HG02970 (cell line): ENCODE results near the gene AFG1L.
"Not testable (repeated sequence)": the region's sequence is repeated elsewhere in the genome, so short reads cannot be mapped to it uniquely, and the experiment has no call there.

Source experiments
- ATAC-seq: cut with Tn5 transposase; IDR thresholded peaks from one replicate; pipeline ENCODE4 v1.9.1; 2021; ENCODE audit warnings: mild to moderate bottlenecking, moderate library complexity, moderate number of reproducible peaks; ENCODE audit not compliant: unreplicated experiment, low FRiP score

AFG1L gene

DNA sequence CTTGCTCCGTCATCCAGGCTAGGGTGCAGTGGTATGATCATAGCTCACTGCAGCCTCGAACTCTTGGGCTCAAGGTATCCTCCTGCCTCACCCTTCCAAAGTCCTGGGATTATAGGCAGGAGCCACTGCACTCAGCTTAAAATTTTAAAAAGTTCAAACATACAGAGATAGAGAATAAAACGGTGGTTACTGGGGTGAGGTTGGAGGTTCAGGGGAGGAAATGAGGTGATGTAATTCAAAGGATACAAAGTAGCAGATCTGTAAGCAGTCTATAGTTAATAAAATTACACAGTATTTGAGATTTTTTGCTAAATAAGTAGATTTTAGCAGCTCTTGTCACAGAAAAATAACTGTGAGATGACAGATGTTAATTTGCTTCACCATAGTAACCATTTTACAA, 7.5 kb upstream of the AFG1L start:
- ATAC-seq, result no peak

DNA sequence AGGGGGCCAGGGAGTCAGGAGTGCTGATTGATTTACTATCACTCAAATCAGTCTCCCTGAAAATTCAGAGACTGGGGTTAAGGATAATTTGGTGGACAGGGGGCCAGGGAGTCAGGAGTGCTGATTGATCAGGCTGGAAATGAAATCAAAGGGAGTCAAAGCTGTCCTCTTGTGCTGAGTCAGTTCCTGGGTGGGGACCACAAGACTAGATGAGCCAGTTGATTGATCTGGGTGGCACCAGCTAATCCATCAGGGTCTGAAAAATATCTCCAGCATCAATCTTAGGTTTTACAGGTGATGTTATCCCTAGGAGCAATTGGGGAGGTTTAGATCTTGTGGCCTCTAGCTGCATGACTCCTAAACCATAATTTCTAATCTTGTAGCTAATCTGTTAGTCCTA, 6.1 kb upstream of the AFG1L start:
- ATAC-seq, result no peak

DNA sequence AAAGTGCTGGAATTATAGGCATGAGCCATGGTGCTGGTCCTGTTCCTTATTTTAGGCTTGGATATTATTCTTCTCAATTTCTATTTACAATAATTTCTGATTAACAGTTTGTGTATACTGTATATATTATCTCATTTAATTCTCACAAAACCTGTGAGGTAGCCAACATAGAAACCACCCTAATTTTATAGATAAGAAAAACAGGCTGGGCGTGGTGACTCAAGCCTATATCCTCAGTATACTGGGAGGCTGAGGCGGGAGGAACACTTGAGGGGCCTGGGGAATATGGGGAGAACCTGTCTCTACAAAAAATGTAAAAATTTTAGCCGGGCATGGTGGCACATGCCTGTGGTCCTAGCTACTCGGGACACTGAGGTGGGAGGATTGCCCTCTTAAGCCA, 3.8 kb upstream of the AFG1L start:
- ATAC-seq, result no peak

DNA sequence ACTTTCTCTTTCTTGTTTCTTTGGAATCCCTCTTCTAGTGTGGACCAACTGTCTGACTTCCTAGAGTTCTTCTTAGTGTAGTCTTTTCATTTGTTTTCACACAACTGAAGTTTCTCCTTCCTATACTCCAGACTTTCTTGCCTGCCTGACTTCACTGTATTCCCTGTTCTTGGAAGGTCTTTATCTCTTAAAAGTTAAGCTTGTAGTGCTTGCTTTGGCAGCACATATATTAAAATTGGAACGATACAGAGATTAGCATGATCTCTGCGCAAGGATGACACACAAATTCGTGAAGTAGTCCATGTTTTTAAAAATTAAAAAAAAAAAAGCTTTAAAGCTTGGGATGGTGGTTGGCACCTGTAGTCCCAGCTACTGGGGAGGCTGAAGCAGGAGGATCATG, 2.3 kb upstream of the AFG1L start:
- ATAC-seq, result not testable (repeated sequence)

DNA sequence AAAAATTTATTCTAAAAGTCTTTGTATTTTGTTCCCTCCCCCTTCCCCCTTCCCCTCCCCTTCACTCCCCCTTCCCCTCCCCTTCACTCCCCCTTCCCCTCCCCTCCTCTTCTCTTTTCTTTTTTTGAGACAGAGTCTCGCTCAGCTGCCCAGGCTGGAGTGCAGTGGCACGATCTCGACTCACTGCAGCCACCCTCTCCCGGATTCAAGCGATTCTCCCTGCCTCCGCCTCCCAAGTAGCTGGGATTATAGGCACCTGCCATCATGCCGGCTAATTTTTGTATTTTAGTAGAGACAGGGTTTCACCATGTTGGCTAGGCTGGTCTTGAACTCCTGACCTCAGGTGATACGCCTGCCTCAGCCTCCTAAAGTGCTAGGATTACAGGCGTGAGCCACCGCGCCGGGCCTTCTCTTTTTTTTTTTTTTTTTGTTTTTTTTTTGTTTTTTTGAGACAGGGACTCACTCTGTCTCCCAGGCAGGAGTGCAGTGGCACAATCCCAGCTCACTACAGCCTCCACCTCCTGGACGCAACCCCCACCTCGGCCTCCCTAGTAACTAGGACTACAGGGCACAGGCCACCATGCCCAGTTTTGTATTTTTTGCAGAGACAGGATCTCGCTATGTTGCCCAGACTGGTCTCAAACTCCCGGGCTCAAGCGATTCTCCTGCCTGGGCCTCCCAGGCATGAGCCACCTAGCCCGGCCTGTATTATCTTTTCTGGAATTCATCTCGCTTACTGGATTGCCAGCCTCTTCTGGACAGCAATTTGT, 1.1 kb upstream of the AFG1L start:
- ATAC-seq, result no peak

DNA sequence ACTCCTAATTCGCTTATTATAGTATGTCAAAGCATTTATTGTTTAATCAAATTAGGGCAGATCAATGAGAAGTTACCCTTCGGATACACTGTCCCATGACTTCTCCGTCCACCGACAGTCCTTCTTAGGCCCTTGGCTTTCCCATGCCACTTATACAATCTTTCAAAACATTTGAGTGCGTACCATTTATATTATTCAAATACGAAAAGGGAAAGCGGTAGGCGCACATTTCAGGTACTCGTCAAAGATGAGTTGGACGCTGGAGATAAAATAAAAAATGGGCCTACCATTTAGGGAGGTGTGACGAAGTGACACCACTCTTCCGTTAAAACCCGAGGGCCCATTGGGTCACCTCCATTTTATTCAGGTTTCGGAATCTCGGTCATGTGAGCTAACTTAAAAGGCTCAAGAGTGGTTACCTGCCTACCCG, 542 bp upstream of the AFG1L start:
- ATAC-seq, result no peak

DNA sequence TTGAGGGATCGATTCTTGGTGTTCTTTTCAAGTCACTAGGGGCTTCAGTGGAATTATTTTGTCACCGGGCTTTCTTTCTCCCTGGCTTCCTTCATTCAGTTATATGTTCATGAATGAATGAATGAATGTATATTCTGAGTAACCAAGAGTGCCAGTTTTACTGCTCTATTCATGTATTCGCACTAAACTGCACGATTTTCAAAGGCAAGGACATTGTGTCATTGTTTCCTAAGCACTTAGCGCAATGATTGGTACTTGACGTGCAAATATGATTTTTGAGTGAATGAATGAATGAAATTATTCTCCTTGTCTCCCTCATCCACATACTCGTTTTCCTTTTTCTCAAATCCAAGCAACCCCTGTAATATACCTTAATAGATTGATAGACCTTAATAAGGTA, 822 bp downstream of the AFG1L start:
- no peak for ATAC-seq

DNA sequence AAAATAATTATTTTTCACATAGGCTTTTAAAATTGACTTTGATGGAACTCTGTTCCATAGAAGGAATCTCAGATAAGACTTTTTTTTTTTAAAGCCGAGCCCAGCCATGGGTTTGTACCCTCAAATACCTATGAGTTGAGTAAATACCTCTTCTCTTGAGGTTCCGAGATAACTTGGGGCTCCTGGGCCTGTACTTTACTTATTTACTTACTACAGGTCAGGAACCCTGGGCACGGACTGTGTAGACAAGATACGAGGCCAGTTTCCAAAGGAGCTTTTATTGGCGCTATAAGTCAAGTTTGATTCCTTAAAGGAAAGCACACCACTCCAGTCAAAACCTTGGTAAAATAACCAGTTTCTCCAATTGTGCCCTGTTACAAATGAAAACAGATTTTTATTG, 7.5 kb downstream of the AFG1L start:
- ATAC-seq, result no peak

DNA sequence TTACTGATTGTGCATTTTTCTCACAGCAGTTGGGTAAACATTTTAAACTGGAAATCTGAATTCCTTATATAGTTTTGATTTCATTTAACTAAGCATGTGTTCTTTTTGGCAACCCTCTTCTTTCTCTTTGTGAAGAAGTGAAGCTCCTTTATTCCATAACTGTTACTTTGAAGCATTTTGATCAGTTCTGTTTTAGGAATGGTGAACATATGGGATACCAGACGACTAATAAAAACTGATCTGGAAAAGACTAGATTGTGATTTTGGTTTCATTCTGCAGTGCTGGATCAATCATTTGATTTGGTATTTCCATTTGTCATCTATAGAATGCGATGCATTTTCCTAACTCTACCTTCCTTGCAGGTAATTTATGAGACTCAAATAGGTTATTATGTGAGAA, 9.8 kb downstream of the AFG1L start:
- no peak for ATAC-seq

DNA sequence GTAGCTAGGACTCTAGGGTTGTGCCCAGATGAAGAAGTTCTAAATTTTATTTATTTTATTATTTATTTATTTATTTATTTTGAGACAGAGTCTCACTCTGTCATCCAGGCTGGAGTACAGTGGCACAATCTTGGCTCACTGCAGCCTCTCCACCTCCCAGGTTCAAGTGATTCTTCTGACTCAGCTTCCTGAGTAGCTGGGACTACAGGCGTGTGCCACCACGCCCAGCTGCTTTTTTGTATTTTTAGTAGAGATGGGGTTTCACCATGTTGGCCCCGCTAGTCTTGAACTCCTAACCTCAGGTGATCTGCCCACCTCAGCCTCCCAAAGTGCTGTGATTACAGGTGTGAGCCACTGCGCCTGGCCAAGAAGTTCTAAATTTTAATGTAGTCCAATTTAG, 13.8 kb downstream of the AFG1L start:
- ATAC-seq, result not testable (repeated sequence)

DNA sequence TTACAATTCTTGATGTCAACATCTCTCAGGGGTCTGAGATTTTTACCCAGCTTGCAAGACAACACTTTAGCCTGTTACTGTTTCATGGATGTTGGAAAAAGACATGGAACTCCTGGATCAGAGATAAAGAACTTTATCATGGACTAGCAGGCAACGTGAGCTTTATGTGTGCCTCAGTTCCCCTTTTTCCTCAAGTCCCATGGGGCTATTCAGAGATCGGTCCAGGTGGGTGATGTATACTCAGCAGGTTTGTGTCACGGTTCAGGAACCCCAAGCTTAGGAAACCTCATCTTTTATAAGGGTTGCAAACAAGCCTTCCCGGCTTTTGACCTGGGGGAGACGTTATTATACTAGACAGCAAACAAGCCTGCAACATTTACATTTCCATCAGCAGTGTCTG, 15.0 kb downstream of the AFG1L start:
- no peak for ATAC-seq

DNA sequence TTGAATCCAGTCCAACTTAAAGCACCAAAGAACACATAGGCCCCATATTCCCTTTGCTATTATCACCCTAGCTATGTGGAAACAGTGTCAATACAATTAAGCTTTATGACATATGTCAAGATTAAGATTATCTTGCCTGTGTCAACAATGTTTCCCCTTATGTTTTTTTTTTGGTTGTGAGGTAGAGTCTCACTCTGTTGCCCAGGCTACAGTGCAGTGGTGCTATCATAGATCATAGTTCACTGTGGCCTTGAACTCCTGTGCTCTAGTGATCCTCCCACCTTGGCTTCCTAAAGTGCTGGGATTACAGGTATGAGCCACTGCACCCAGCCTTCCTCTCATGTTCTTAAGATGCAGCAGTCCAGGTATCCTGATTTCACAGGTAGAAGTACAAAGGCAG, 17.8 kb downstream of the AFG1L start:
- no peak for ATAC-seq

DNA sequence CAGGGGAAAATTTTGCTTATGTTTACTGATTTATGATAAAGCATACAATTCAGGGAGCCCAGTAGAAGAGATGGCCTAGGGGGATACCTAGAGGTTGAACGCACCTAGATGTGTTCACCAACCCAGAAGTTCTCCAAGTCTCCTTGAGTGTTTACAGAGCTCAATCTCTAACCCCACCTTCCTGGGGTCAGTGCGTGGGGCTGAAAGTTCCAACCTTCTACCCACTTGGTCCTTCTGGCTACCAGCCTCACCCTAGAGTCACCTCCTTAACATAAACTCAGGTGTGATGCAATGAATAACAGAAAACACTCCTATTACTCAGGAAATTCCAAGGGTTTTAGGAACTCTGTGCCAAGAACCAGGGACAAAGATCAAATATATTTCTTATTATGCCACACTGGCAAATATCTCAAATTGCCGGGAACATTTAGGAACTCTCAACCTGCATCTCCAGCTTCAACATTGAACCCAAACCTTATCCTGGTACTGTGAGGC, 26.4 kb downstream of the AFG1L start:
- ATAC-seq, result no peak

DNA sequence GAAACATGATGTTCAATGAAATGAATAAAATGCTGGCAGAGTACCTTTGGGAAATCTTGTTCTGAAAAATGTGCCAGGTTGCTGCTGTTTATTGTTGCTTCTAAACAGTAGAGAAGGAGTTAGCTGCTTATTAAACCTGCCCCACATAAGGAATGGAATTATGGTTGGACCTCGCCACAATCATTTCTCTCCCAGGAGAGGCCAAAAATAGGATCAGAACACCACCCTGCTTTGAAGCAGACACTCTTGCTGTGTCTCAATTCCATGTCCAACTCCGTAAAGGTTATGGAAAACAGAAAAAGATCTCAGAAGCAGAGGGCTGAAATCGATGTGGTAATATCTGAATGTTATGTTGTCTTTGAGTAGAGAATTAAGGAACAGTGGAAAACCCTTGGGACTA, 27.9 kb downstream of the AFG1L start:
- no peak for ATAC-seq

DNA sequence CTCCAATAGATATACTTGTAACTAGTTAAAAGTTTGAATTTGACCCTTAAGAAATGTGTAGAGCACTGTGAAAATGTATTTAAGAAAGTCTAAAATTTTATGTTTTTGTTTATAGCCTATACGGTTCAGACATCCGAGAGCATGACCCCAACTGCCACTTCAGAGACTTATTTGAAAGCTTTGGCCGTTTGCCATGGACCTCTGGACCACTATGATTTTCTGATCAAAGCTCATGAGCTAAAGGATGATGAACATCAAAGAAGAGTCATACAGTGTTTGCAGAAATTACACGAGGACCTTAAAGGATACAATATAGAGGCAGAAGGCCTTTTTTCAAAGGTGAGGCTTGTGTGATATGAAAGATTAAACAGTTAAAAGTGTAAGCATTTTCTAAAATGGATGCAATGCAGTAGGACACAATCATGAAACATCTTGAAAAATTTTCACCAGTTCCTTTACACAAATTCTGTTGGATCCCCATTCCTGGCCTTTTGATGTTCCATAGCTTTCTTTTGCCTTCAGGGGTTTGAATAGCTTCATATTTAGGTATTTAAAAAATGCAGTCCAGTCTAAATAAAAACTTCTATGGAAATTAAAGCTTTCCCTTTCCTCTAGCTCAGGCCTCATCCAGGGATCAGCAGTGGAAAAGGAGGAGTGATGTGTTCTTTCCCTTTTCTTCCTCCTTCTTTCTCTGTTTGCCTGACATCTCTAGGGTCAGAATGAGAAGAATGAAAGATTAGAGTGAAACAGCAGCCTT, 29.0 kb downstream of the AFG1L start:
- no peak for ATAC-seq

DNA sequence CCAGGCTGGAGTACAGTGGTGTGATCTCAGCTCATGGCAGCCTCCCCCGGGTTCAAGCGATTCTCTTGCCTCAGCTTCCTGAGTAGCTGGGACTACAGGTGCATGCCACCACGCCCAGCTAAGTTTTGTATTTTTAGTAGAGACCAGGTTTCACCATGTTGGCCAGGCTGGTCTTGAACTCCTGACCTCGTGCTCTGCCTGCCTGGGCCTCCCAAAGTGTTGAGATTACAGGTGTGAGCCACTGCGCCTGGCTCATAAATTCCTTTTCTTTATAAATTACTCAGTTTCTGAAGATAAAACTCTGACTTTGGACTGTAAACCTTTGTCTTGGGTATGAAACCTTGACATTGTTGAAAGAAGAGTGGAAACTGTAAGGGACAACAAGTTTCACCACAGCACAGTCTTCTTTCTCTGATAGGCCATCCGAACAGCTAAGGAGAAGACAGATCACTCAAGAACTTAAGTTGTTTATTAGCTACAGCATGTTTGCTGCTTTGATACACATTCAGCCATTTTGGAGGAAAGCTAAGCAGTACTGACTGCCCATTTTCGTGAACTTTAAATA, 35.4 kb downstream of the AFG1L start:
- not testable (repeated sequence) for ATAC-seq

DNA sequence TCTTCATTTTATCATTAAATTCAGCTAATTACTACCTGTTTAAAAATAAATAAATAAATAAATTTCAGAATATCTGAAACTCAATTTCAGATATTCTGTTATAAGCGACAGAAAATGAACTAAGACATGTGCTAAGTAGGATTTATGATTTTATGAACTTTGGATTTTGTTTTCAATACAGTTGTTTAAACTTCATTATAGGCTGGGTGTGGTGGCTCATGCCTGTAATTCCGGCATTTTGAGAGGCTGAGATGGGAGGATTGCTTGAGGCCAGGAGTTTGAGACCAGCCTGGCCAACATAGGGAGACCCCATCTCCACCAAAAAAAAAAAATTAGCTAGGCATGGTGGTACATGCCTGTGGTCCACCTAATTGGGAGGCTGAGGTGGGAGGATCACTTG, 36.0 kb downstream of the AFG1L start:
- no peak for ATAC-seq

DNA sequence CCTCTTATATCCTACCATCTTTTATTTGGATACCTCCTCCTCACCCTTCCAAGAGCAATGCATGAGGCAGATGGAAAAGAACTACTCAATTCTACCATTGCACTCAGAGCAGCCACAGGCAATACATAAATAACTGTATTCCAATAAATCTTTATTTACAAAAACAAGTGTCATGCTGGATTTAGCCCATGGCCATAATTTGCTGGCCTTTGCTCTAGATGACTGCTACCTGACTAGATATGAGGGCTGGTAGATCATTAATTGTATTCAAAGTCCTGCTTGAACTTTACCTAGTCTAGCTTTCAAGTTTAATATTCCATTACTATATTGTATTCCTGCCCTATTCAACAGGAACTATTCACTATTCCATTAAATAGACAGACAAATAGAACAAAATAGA, 37.1 kb downstream of the AFG1L start:
- no peak for ATAC-seq

DNA sequence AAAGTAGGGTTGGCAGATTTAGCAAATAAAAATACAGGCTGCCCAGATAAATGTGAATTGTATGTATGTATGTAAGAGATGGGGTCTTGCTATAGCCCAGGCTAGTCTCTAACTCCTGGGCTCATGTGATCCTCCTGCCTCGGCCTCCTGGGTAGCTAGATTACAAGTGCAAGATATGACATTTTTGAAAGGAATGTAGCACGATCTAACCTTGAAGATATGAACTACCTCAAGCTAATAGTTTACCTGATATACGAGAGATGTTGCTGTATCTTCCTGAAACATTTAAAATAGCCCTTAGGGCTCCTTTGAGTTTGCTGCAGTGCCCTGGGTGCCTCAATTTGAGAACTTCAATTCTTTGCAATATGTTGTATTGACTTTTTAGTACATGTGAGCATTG, 42.1 kb downstream of the AFG1L start:
- ATAC-seq, result no peak

DNA sequence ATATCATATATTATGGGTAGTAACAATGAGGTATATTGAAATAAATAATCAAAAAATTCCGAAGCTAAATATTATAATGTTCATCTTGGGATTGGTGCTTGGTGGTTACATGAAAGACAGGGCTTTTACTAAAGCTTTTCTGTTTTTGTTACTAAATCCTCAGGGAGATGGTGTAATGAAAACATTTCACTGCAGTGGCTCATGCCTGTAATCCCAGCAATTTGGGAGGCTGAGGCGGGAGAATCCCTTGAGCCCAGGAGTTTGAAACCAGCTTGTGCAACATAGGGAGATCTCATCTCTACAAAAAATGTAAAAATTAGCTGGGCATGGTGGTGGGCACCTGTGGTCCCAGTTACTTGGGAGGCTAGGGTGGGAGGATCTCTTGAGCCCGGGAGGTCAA, 42.9 kb downstream of the AFG1L start:
- ATAC-seq, result no peak

DNA sequence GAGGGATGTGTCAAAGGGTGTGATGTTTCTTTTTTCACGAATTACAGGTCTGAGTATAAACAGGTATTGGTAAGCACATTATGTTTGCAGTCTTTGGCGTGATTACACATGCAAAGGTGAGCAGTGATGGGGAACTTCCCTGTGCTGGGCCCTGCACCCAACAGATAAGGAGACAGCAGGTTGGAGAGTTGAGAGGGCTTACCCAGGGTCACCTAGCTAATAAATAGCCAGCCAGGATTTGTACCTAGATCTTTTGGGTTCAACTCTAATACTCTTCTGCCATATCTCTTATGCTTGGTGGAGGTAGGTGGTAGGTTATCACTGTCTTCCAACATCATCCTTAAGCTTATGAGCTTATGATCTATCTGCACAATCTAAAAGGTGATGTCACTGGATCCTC, 46.5 kb downstream of the AFG1L start:
- no peak for ATAC-seq

DNA sequence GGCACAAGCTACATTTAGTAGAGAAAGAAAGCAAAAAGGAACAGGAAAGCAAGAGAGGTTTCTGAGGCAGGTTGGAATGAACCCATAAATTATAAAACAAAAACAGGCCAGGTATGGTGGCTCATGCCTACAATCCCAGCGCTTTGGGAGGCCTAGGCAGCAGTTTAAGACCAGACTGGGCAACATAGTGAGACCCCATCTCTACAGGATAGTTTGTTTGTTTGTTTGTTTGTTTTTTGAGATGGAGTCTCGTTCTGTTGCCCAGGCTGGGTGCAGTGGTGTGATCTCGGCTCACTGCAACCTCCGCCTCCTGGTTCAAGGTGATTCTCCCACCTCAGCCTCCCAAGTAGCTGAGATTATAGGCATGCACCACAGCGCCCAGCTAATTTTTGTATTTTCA, 49.0 kb downstream of the AFG1L start:
- ATAC-seq, result no peak
